SK-N-SH treated with all-trans-retinoic acid at 6 μM for 48 hours (cell line): Measurements from ENCODE around the gene SCN1A.

Source experiments
- ATAC-seq: fragments of 200-7000 bp; cut with Tn5 transposase; 3 replicates; pipeline ENCODE4 v1.9.1; 2020; ENCODE audit warnings: mild to moderate bottlenecking, moderate library complexity
- CREB5 ChIP-seq: fragments of 250-450 bp; sonication (Bioruptor Pico); IDR thresholded peaks from 2 replicates; pipeline ENCODE4 v1.5.1; 2020; ENCODE audit warnings: low read depth, mild to moderate bottlenecking, moderate library complexity
- CSDC2 ChIP-seq: fragments of 250-450 bp; sonication (Bioruptor Pico); IDR thresholded peaks from 2 replicates; pipeline ENCODE4 v1.5.0; 2020; ENCODE audit warnings: mild to moderate bottlenecking, moderate library complexity
- ESRRG ChIP-seq: fragments of 250-450 bp; sonication (Bioruptor Pico); IDR thresholded peaks from 2 replicates; pipeline ENCODE4 v1.6.1; 2021; ENCODE audit warnings: mild to moderate bottlenecking
- GLIS3 ChIP-seq: fragments of 250-450 bp; sonication (Bioruptor Pico); IDR thresholded peaks from 2 replicates; pipeline ENCODE4 v1.5.0; 2020; ENCODE audit warnings: mild to moderate bottlenecking, moderate library complexity
- ISL1 ChIP-seq: fragments of 250-450 bp; sonication (Bioruptor Pico); IDR thresholded peaks from 2 replicates; pipeline ENCODE4 v2.1.2; 2022; ENCODE audit warnings: mild to moderate bottlenecking, moderate library complexity
- OSR1 ChIP-seq: fragments of 250-450 bp; sonication (Bioruptor Pico); IDR thresholded peaks from 2 replicates; pipeline ENCODE4 v1.8.0; 2022; ENCODE audit warnings: moderate library complexity, mild to moderate bottlenecking, inconsistent platforms
- RARB ChIP-seq: fragments of 250-450 bp; sonication (Bioruptor Pico); IDR thresholded peaks from 2 replicates; pipeline ENCODE4 v1.8.0; 2021; ENCODE audit warnings: mild to moderate bottlenecking, moderate library complexity
- SNAI2 ChIP-seq: fragments of 250-450 bp; sonication (Bioruptor Pico); IDR thresholded peaks from 2 replicates; pipeline ENCODE4 v1.5.0; 2020; ENCODE audit warnings: mild to moderate bottlenecking, moderate library complexity
- TCF4 ChIP-seq: fragments of 250-450 bp; sonication (Bioruptor Pico); IDR thresholded peaks from 2 replicates; pipeline ENCODE4 v1.8.0; 2021; ENCODE audit warnings: mild to moderate bottlenecking, moderate library complexity, borderline replicate concordance
- TOX ChIP-seq: fragments of 250-450 bp; sonication (Bioruptor Pico); IDR thresholded peaks from 2 replicates; pipeline ENCODE4 v1.8.0; 2021; ENCODE audit warnings: mild to moderate bottlenecking, moderate library complexity, borderline replicate concordance
- TSHZ2 ChIP-seq: fragments of 250-450 bp; sonication (Bioruptor Pico); IDR thresholded peaks from 2 replicates; pipeline ENCODE4 v1.5.0; 2020; ENCODE audit warnings: mild to moderate bottlenecking, moderate library complexity
- ZC3H10 ChIP-seq: fragments of 250-450 bp; sonication (Bioruptor Pico); IDR thresholded peaks from 2 replicates; pipeline ENCODE4 v1.5.1; 2021; ENCODE audit warnings: mild to moderate bottlenecking, moderate library complexity
- ZFP3 ChIP-seq: fragments of 250-450 bp; sonication (Bioruptor Pico); IDR thresholded peaks from 2 replicates; pipeline ENCODE4 v1.5.0; 2020; ENCODE audit warnings: mild to moderate bottlenecking, moderate library complexity
- ZNF565 ChIP-seq: fragments of 450-650 bp; formaldehyde crosslinking; conservative IDR thresholded peaks from 2 replicates; pipeline ENCODE4 v1.5.0; 2020; ENCODE audit warnings: low read depth, mild to moderate bottlenecking, moderate library complexity
- ZNF70 ChIP-seq: fragments of 450-650 bp; formaldehyde crosslinking; IDR thresholded peaks from 2 replicates; pipeline ENCODE4 v1.5.0; 2020; ENCODE audit warnings: mild to moderate bottlenecking, moderate library complexity
- ZNF8 ChIP-seq: fragments of 450-650 bp; formaldehyde crosslinking; IDR thresholded peaks from 2 replicates; pipeline ENCODE4 v1.5.0; 2020; ENCODE audit warnings: mild to moderate bottlenecking, moderate library complexity
- TF ChIP-seq, protein P1 (sequence below): fragments of 250-450 bp; sonication (Bioruptor Pico); IDR thresholded peaks from 2 replicates; pipeline ENCODE4 v1.8.0; 2021; ENCODE audit warnings: low read depth, mild to moderate bottlenecking, moderate library complexity, borderline replicate concordance
- TF ChIP-seq, protein P2 (sequence below): fragments of 250-450 bp; sonication (Bioruptor Pico); IDR thresholded peaks from 2 replicates; pipeline ENCODE4 v1.8.0; 2020; ENCODE audit warnings: mild to moderate bottlenecking, moderate library complexity, borderline replicate concordance

SCN1A gene

GRCh38 chr2:165969227-165969626 is 158.6 kb downstream of the SCN1A start:
- no peak for ATAC-seq

GRCh38 chr2:165967746-165968145 is 160.1 kb downstream of the SCN1A start:
- TF ChIP-seq, protein P1, sequence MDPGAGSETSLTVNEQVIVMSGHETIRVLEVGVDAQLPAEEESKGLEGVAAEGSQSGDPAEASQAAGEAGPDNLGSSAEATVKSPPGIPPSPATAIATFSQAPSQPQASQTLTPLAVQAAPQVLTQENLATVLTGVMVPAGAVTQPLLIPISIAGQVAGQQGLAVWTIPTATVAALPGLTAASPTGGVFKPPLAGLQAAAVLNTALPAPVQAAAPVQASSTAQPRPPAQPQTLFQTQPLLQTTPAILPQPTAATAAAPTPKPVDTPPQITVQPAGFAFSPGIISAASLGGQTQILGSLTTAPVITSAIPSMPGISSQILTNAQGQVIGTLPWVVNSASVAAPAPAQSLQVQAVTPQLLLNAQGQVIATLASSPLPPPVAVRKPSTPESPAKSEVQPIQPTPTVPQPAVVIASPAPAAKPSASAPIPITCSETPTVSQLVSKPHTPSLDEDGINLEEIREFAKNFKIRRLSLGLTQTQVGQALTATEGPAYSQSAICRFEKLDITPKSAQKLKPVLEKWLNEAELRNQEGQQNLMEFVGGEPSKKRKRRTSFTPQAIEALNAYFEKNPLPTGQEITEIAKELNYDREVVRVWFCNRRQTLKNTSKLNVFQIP: no peak
- TF ChIP-seq GLIS3 (CRISPR knock-in tag) (no peak), TCF4 (CRISPR knock-in tag) (no peak), CSDC2 (CRISPR knock-in tag) (no peak), ZNF8 (CRISPR knock-in tag) (no peak), ZNF70 (CRISPR knock-in tag) (no peak), TOX (no peak), ZFP3 (CRISPR knock-in tag) (no peak), CREB5 (no peak)
- TF ChIP-seq, protein P2, sequence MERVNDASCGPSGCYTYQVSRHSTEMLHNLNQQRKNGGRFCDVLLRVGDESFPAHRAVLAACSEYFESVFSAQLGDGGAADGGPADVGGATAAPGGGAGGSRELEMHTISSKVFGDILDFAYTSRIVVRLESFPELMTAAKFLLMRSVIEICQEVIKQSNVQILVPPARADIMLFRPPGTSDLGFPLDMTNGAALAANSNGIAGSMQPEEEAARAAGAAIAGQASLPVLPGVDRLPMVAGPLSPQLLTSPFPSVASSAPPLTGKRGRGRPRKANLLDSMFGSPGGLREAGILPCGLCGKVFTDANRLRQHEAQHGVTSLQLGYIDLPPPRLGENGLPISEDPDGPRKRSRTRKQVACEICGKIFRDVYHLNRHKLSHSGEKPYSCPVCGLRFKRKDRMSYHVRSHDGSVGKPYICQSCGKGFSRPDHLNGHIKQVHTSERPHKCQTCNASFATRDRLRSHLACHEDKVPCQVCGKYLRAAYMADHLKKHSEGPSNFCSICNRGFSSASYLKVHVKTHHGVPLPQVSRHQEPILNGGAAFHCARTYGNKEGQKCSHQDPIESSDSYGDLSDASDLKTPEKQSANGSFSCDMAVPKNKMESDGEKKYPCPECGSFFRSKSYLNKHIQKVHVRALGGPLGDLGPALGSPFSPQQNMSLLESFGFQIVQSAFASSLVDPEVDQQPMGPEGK (CRISPR knock-in tag): no peak
- no peak for ATAC-seq

More at GRCh38 chr2:165969227-165969626, 158.6 kb downstream of the SCN1A start:
- TF ChIP-seq ZFP3 (CRISPR knock-in tag) (no peak), TSHZ2 (CRISPR knock-in tag) (no peak), ISL1 (CRISPR knock-in tag) (no peak), GLIS3 (CRISPR knock-in tag) (no peak), ESRRG (CRISPR knock-in tag) (no peak), TCF4 (CRISPR knock-in tag) (no peak), CREB5 (no peak)
- TF ChIP-seq, all 23 proteins: peak for 0

- TF ChIP-seq ZFP3 (CRISPR knock-in tag) (no peak), SNAI2 (CRISPR knock-in tag) (no peak), ESRRG (CRISPR knock-in tag) (no peak), OSR1 (no peak), CREB5 (no peak), TOX (no peak)
- ATAC-seq: no peak
Measured at GRCh38 chr2:165961818-165962217, 166.0 kb downstream of the SCN1A start.

- TF ChIP-seq CSDC2 (CRISPR knock-in tag) (no peak), RARB (no peak), ISL1 (CRISPR knock-in tag) (no peak), ZNF565 (CRISPR knock-in tag) (no peak), CREB5 (no peak), TCF4 (CRISPR knock-in tag) (no peak), ZC3H10 (CRISPR knock-in tag) (no peak)
- ATAC-seq: no peak
Measured at GRCh38 chr2:165959371-165959770, 168.4 kb downstream of the SCN1A start.
